Lung (tissue), 12 donors: Measurements from ENCODE around the gene FBN2. TPM values are rescaled to one million over a fixed set of nuclear protein-coding genes. Genes with fewer than 3 reads are reported as not detected.

Experiments used
- ATAC-seq: fragments of 200-7000 bp; cut with Tn5 transposase; one replicate; pipeline ENCODE4 v1.9.1; 2020; ENCODE audit warnings: moderate number of reproducible peaks; ENCODE audit not compliant: insufficient read depth, low FRiP score
- DNase-seq, 3 donors: peaks; one replicate each; pipeline ENCODE4 v3.0.0-alpha.2; 2013 to 2017
- H3K27ac ChIP-seq, 2 donors: one replicate each; pipeline ENCODE4 v1.5.1; 2013; ENCODE audit warnings: mild to moderate bottlenecking in 2 of 2, moderate library complexity in 2 of 2, control low read depth in 1 of 2, inconsistent platforms in 1 of 2, low read depth in 1 of 2, low read length in 1 of 2
- H3K27me3 ChIP-seq, 3 donors: one replicate each; pipeline ENCODE4 v1.5.1; 2013; ENCODE audit warnings: low read length in 2 of 3; ENCODE audit not compliant: control insufficient read depth in 3 of 3, insufficient read depth in 3 of 3
- H3K36me3 ChIP-seq, 4 donors: one replicate each; pipeline ENCODE4 v1.5.1; 2013; ENCODE audit warnings: low read length in 4 of 4, mild to moderate bottlenecking in 1 of 4, moderate library complexity in 1 of 4; ENCODE audit not compliant: control insufficient read depth in 4 of 4, insufficient read depth in 4 of 4
- H3K4me1 ChIP-seq, 5 donors: one replicate each; pipeline ENCODE4 v1.5.1; 2013; ENCODE audit warnings: low read length in 5 of 5, mild to moderate bottlenecking in 2 of 5, moderate library complexity in 1 of 5; ENCODE audit not compliant: control insufficient read depth in 5 of 5, insufficient read depth in 5 of 5
- H3K4me3 ChIP-seq: one replicate; pipeline ENCODE4 v1.5.1; 2013; ENCODE audit warnings: mild to moderate bottlenecking, control low read depth, moderate library complexity
- H3K9ac ChIP-seq, 2 donors: one replicate each; pipeline ENCODE4 v1.5.1; 2013; ENCODE audit warnings: low read length in 2 of 2, control low read depth in 1 of 2; ENCODE audit not compliant: insufficient read depth in 1 of 2
- H3K9me3 ChIP-seq, 4 donors: one replicate each; pipeline ENCODE4 v1.5.1; 2013; ENCODE audit warnings: low read length in 3 of 4, mild to moderate bottlenecking in 1 of 4, moderate library complexity in 1 of 4; ENCODE audit not compliant: control insufficient read depth in 4 of 4, insufficient read depth in 3 of 4
- WGBS, 2 donors: extraction: QIAGEN DNeasy Blood & Tissue Kit; methylation state at CpG; one replicate each; pipeline ENCODE4 v1.1.7; 2013; 5-methylcytosine and 5-hydroxymethylcytosine counted together
- polyA plus RNA-seq, 2 donors: library from polyadenylated mRNA; stranded (reverse); fragments of 200-250 nt; gene quantifications; one replicate each; pipeline ENCODE4 v1.2.1, GENCODE V29; 2013
- total RNA-seq, 2 donors: library from RNA; depleted of rRNA in 1 of 2; stranded (reverse); fragments of >200 nt in 1 of 2; gene quantifications; one replicate each; pipeline ENCODE4 v1.2.1, GENCODE V29; 2014 to 2021
- TF ChIP-seq, protein P1 (sequence below): IDR thresholded peaks from 2 replicates; pipeline ENCODE4 v1.5.1; 2012; ENCODE audit warnings: mild to moderate bottlenecking; ENCODE audit errors: control extremely low read depth, extremely low read depth
- donor health status: control.
- donor health status: control.
- donor health status: Bipolar disorder and iron deficiency.
- donor health status: healthy.
- donor health status: DM: yes; HTN: yes; CAD: no.

The FBN2 gene
- total and polyA plus RNA-seq, 4 donors, result 0.06 to 13.1 (median 1.1) TPM

DNA sequence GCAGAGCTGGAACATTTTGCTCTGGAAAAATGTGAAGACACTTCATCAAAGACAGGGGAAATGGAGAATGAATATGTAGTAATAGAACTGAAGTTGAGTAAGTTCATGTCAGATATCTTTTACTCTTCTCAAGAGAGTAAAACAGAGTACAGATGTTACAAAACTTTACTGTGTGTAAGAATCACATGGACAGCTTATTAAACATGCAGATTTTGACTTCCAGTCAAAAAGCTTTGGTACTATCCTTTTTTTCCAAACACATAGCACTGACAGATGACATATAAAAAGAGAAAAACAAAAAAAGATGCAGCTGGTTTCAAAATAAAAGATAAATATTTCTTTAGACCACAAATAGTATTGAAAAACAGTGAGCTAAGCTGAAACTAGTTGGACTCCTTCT, 115.4 kb downstream of the FBN2 start:
- H3K27me3 ChIP-seq, result no peaks in the 10 kb centered on the region
- no peak overlapping the region for H3K9ac ChIP-seq
- no peak overlapping the region for H3K27ac ChIP-seq
- no peaks in the 10 kb centered on the region for H3K9me3 ChIP-seq
- TF ChIP-seq, protein P1, sequence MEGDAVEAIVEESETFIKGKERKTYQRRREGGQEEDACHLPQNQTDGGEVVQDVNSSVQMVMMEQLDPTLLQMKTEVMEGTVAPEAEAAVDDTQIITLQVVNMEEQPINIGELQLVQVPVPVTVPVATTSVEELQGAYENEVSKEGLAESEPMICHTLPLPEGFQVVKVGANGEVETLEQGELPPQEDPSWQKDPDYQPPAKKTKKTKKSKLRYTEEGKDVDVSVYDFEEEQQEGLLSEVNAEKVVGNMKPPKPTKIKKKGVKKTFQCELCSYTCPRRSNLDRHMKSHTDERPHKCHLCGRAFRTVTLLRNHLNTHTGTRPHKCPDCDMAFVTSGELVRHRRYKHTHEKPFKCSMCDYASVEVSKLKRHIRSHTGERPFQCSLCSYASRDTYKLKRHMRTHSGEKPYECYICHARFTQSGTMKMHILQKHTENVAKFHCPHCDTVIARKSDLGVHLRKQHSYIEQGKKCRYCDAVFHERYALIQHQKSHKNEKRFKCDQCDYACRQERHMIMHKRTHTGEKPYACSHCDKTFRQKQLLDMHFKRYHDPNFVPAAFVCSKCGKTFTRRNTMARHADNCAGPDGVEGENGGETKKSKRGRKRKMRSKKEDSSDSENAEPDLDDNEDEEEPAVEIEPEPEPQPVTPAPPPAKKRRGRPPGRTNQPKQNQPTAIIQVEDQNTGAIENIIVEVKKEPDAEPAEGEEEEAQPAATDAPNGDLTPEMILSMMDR, result no peak
- no peak for ATAC-seq
- H3K4me1 ChIP-seq, result peaks cover 0 to 15% (median 7%) of the 10 kb centered on the region in 5 donors
- H3K4me3 ChIP-seq, result no peak overlapping the region
- H3K36me3 ChIP-seq, result no peaks in the 10 kb centered on the region
- no peak for DNase-seq

DNA sequence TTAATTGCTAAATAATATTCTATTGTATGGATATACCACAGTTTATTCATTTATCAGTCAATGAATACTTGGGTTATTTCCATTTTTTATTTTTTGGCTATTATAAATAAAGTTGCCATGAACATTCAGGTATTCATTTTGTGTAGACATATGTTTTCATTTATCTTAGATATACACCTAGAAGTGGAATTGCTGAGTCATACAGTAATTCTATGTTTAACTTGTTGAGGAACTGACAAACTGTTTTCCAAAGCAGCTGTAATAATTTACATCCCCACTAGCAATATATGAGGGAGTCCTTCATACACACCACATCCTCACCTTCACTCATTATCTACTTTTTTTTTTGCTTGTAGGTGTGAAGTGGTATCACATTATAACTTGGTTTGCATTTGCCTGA, 123.6 kb downstream of the FBN2 start:
- Histone ChIP-seq H3K9ac (no peak overlapping the region), H3K4me3 (no peak overlapping the region), H3K4me1 (peaks cover 0 to under 1% (median 0%) of the 10 kb centered on the region in 5 donors), H3K27ac (no peak overlapping the region), H3K9me3 (peaks cover 0 to 4% (median 0%) of the 10 kb centered on the region in 4 donors), H3K36me3 (no peaks in the 10 kb centered on the region), H3K27me3 (no peaks in the 10 kb centered on the region)
- ATAC-seq (no peak), DNase-seq (no peak)
- TF ChIP-seq, protein P1, result no peak

DNA sequence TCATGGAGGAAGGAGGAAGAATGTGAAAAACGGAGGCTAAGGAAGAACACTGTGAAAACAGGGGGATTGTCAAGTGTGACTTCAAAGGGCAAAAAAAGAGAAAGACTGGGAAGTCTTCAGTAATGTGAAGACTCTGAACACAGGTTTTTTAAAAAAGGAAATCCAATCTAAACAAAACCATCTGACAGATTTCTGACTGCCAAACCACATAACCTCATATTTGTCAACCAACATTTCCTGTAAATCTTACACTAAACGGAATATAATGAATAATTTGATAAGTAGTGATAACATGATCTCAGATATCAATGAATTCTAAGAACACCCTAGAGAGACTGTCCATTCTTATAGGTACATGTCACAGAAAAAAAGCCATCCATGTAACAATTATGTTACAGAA, 124.7 kb downstream of the FBN2 start:
- Histone ChIP-seq H3K27ac (no peak overlapping the region), H3K27me3 (no peaks in the 10 kb centered on the region), H3K9me3 (peaks cover 0 to 4% (median 0%) of the 10 kb centered on the region in 4 donors), H3K9ac (no peak overlapping the region), H3K36me3 (no peaks in the 10 kb centered on the region), H3K4me1 (peaks cover 0 to 5% (median 0%) of the 10 kb centered on the region in 5 donors), H3K4me3 (no peak overlapping the region)
- no peak for DNase-seq
- TF ChIP-seq, protein P1, result no peak
- no peak for ATAC-seq
- 27 to 34% methylated on average over 2 of the region's 2 CpGs for WGBS, 2 donors
